WTC11 (cell line): ENCODE data around the gene RPL7L1. TPM values are rescaled to one million over a fixed set of nuclear protein-coding genes. Genes with fewer than 3 reads are reported as not detected.

Experiments
- ATAC-seq: fragments of 200-7000 bp; cut with Tn5 transposase; 2 replicates; pipeline ENCODE4 v1.10.0; 2021; ENCODE audit warnings: mild to moderate bottlenecking, moderate library complexity
- CTCF ChIA-PET: fragments of 300-600 bp; sonication (Branson Sonifier 250); formaldehyde crosslinking; loops from one replicate; lab custom pipeline; 2021; ENCODE audit warnings: antibody characterized with exemption; lab: Charles Lee
- POLR2A ChIA-PET: fragments of 350-600 bp; sonication (Branson Sonifier 250); formaldehyde crosslinking; loops from one replicate; lab custom pipeline; 2021; ENCODE audit warnings: antibody characterized with exemption; lab: Charles Lee
- DNase-seq: peaks from one replicate; pipeline ENCODE4 v3.0.0; 2021; ENCODE audit warnings: low spot score
- H3K27ac Mint-ChIP-seq: 2 replicates; pipeline ENCODE4 v1.8.0; 2021; ENCODE audit warnings: mixed read lengths
- H3K27me3 Mint-ChIP-seq: 2 replicates; pipeline ENCODE4 v1.8.0; 2021; ENCODE audit warnings: low read depth, mild to moderate bottlenecking, moderate library complexity, mixed read lengths
- H3K36me3 Mint-ChIP-seq: 2 replicates; pipeline ENCODE4 v1.8.0; 2021; ENCODE audit warnings: mixed read lengths
- H3K4me1 Mint-ChIP-seq: 2 replicates; pipeline ENCODE4 v1.8.0; 2022; ENCODE audit warnings: mixed read lengths
- H3K4me3 Mint-ChIP-seq: 2 replicates; pipeline ENCODE4 v1.8.0; 2021; ENCODE audit warnings: mild to moderate bottlenecking, moderate library complexity, mixed read lengths
- H3K9me3 Mint-ChIP-seq: 2 replicates; pipeline ENCODE4 v1.8.0; 2021; ENCODE audit warnings: mixed read lengths
- ATF1 ChIP-seq: sonication (generic); formaldehyde crosslinking; IDR thresholded peaks from 2 replicates; pipeline ENCODE4 v1.8.1; 2023; ENCODE audit warnings: mild to moderate bottlenecking, moderate library complexity, missing genetic modification reagents
- ATF2 ChIP-seq: sonication (generic); formaldehyde crosslinking; IDR thresholded peaks from 2 replicates; pipeline ENCODE4 v1.8.1; 2022; ENCODE audit warnings: low read depth, missing genetic modification reagents, borderline replicate concordance
- ATF3 ChIP-seq: sonication (generic); formaldehyde crosslinking; conservative IDR thresholded peaks from 2 replicates; pipeline ENCODE4 v1.8.1; 2022; ENCODE audit warnings: mild to moderate bottlenecking, missing genetic modification reagents
- E2F5 ChIP-seq: sonication (generic); formaldehyde crosslinking; IDR thresholded peaks from 2 replicates; pipeline ENCODE4 v1.8.1; 2022; ENCODE audit warnings: mild to moderate bottlenecking, moderate library complexity, missing genetic modification reagents
- EMX1 ChIP-seq: fragments of 250-450 bp; sonication (Bioruptor Pico); IDR thresholded peaks from 2 replicates; pipeline ENCODE4 v1.8.0; 2021; ENCODE audit warnings: mild to moderate bottlenecking
- GABPB1 ChIP-seq: sonication (generic); formaldehyde crosslinking; IDR thresholded peaks from 2 replicates; pipeline ENCODE4 v1.8.1; 2023; ENCODE audit warnings: mild to moderate bottlenecking, missing genetic modification reagents
- JUN ChIP-seq: sonication (generic); formaldehyde crosslinking; IDR thresholded peaks from 2 replicates; pipeline ENCODE4 v1.8.0; 2023; ENCODE audit warnings: mild to moderate bottlenecking, missing genetic modification reagents
- KAT7 ChIP-seq: sonication (generic); formaldehyde crosslinking; IDR thresholded peaks from 2 replicates; pipeline ENCODE4 v1.8.1; 2023; ENCODE audit warnings: missing genetic modification reagents, mild to moderate bottlenecking, borderline replicate concordance
- MXD4 ChIP-seq: fragments of 250-450 bp; sonication (Bioruptor Pico); IDR thresholded peaks from 2 replicates; pipeline ENCODE4 v1.8.0; 2021; ENCODE audit warnings: mild to moderate bottlenecking, moderate library complexity, borderline replicate concordance
- NR2C2 ChIP-seq: sonication (generic); formaldehyde crosslinking; IDR thresholded peaks from 2 replicates; pipeline ENCODE4 v1.8.0; 2022; ENCODE audit warnings: mild to moderate bottlenecking, missing genetic modification reagents
- RORB ChIP-seq: fragments of 250-450 bp; sonication (Bioruptor Pico); IDR thresholded peaks from 2 replicates; pipeline ENCODE4 v1.9.0; 2021; ENCODE audit warnings: mild to moderate bottlenecking
- USF2 ChIP-seq: sonication (generic); formaldehyde crosslinking; IDR thresholded peaks from 2 replicates; pipeline ENCODE4 v1.8.1; 2023; ENCODE audit warnings: mild to moderate bottlenecking, missing genetic modification reagents, moderate library complexity
- ZNF138 ChIP-seq: sonication (generic); formaldehyde crosslinking; conservative IDR thresholded peaks from 2 replicates; pipeline ENCODE4 v1.8.1; 2022; ENCODE audit warnings: mild to moderate bottlenecking, moderate library complexity, missing genetic modification reagents
- ZNF219 ChIP-seq: sonication (generic); formaldehyde crosslinking; IDR thresholded peaks from 2 replicates; pipeline ENCODE4 v1.8.0; 2023; ENCODE audit warnings: missing genetic modification reagents, mild to moderate bottlenecking, borderline replicate concordance
- ZNF396 ChIP-seq: fragments of 250-450 bp; sonication (Bioruptor Pico); IDR thresholded peaks from 2 replicates; pipeline ENCODE4 v1.8.0; 2021; ENCODE audit warnings: mild to moderate bottlenecking, moderate library complexity, borderline replicate concordance
- ZNF416 ChIP-seq: fragments of 250-450 bp; sonication (Bioruptor Pico); IDR thresholded peaks from 2 replicates; pipeline ENCODE4 v1.9.0; 2021; ENCODE audit warnings: mild to moderate bottlenecking, inconsistent platforms
- total RNA-seq: library from RNA; stranded (reverse); gene quantifications from 3 replicates; pipeline ENCODE4 v1.2.3, GENCODE V29; 2021
- TF ChIP-seq, protein P1 (sequence below): sonication (generic); formaldehyde crosslinking; IDR thresholded peaks from 2 replicates; pipeline ENCODE4 v1.8.0; 2022; ENCODE audit warnings: mild to moderate bottlenecking, missing genetic modification reagents
- TF ChIP-seq, protein P2 (sequence below): sonication (generic); formaldehyde crosslinking; IDR thresholded peaks from 2 replicates; pipeline ENCODE4 v1.8.0; 2022; ENCODE audit warnings: mild to moderate bottlenecking, missing genetic modification reagents
- TF ChIP-seq, protein P3 (sequence below): sonication (generic); formaldehyde crosslinking; IDR thresholded peaks from 2 replicates; pipeline ENCODE4 v1.8.1; 2023; ENCODE audit warnings: mild to moderate bottlenecking, missing genetic modification reagents, borderline replicate concordance

The RPL7L1 gene
- total RNA-seq, 1 experiment from 2014 or later, result 107 TPM

GRCh38 chr6:42841844-42842584 is 37.4 kb upstream of the RPL7L1 start:
- no peak overlapping the region; the same call in 1 of the 2 replicates for H3K27ac Mint-ChIP-seq
- ATAC-seq (no peak), DNase-seq (no peak)
- no peaks in the 10 kb centered on the region for H3K4me1 Mint-ChIP-seq
- peaks cover 4% of the 10 kb centered on the region; the same call in 1 of the 2 replicates for H3K9me3 Mint-ChIP-seq
- H3K36me3 Mint-ChIP-seq, result peaks cover 12% of the 10 kb centered on the region
- no peaks in the 10 kb centered on the region for H3K27me3 Mint-ChIP-seq
- H3K4me3 Mint-ChIP-seq, result no peak overlapping the region
- TF ChIP-seq ZNF219 (CRISPR knock-in tag), result no peak
- no peak for TF ChIP-seq ZNF138 (CRISPR knock-in tag)
- TF ChIP-seq ZNF396 (CRISPR knock-in tag), result no peak
- no peak for TF ChIP-seq E2F5 (CRISPR knock-in tag)
- TF ChIP-seq MXD4, result no peak
- TF ChIP-seq ATF3 (CRISPR knock-in tag), result no peak
- no peak for TF ChIP-seq ATF1 (CRISPR knock-in tag)
- TF ChIP-seq, protein P1, sequence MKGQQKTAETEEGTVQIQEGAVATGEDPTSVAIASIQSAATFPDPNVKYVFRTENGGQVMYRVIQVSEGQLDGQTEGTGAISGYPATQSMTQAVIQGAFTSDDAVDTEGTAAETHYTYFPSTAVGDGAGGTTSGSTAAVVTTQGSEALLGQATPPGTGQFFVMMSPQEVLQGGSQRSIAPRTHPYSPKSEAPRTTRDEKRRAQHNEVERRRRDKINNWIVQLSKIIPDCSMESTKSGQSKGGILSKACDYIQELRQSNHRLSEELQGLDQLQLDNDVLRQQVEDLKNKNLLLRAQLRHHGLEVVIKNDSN, result no peak
- TF ChIP-seq GABPB1 (CRISPR knock-in tag), result no peak
- TF ChIP-seq EMX1 (CRISPR knock-in tag), result no peak
- TF ChIP-seq, protein P2, sequence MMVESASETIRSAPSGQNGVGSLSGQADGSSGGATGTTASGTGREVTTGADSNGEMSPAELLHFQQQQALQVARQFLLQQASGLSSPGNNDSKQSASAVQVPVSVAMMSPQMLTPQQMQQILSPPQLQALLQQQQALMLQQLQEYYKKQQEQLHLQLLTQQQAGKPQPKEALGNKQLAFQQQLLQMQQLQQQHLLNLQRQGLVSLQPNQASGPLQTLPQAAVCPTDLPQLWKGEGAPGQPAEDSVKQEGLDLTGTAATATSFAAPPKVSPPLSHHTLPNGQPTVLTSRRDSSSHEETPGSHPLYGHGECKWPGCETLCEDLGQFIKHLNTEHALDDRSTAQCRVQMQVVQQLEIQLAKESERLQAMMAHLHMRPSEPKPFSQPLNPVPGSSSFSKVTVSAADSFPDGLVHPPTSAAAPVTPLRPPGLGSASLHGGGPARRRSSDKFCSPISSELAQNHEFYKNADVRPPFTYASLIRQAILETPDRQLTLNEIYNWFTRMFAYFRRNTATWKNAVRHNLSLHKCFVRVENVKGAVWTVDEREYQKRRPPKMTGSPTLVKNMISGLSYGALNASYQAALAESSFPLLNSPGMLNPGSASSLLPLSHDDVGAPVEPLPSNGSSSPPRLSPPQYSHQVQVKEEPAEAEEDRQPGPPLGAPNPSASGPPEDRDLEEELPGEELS, result no peak
- no peak for TF ChIP-seq ATF2
- TF ChIP-seq JUN (CRISPR knock-in tag), result no peak
- ChIA-PET CTCF (interaction anchor here (1.0 kb wide), 1 partner anchor 11 kb away, joined by 3 read pairs; no protein-coding TSS in a partner anchor), POLR2A (no interaction called here)

GRCh38 chr6:42845327-42845694 is 34.1 kb upstream of the RPL7L1 start:
- H3K4me3 Mint-ChIP-seq, result no peak overlapping the region
- H3K9me3 Mint-ChIP-seq, result peaks cover 4% of the 10 kb centered on the region; the same call in 1 of the 2 replicates
- no peak overlapping the region for H3K27ac Mint-ChIP-seq
- no peaks in the 10 kb centered on the region for H3K4me1 Mint-ChIP-seq
- no peak for DNase-seq
- TF ChIP-seq GABPB1 (CRISPR knock-in tag), result peak; percentile 74; the same call in 1 of the 2 replicates
- no peak for TF ChIP-seq KAT7 (CRISPR knock-in tag)
- TF ChIP-seq, all 79 proteins: peak for 1
- ChIA-PET POLR2A (no interaction called here), CTCF (interaction anchor here (0.7 kb wide), 1 partner anchor 148 kb away, joined by 3 read pairs; no protein-coding TSS in a partner anchor)
- ATAC-seq, result no peak
- Mint-ChIP-seq H3K27me3 (no peaks in the 10 kb centered on the region), H3K36me3 (peaks cover 12% of the 10 kb centered on the region)

DNA sequence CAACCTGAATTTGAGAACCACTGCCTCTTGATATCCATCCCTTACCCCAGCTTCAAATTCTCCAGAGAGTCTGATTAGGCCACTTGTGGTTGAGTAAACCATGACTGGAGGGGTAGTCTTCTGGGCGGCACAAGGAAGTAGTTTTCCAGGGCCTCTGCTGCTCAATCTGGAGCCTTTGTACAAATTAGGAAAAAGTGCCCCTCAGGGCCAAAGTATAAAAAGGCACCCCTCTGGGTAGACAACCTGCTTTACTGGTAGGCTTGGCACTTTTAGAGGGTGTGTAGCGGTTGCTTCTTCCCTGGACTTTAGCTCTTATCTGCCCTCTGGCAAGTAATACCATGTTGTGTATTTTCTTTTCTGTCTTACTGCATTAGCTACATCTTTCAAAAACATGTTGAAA is 32.9 kb upstream of the RPL7L1 start:
- ATAC-seq (no peak), DNase-seq (no peak)
- Mint-ChIP-seq H3K4me3 (no peak overlapping the region), H3K9me3 (peaks cover 4% of the 10 kb centered on the region; the same call in 1 of the 2 replicates), H3K27ac (no peak overlapping the region; the same call in 1 of the 2 replicates), H3K4me1 (no peaks in the 10 kb centered on the region), H3K27me3 (no peaks in the 10 kb centered on the region), H3K36me3 (peaks cover 12% of the 10 kb centered on the region)
- ChIA-PET POLR2A (no interaction called here), CTCF (no interaction called here)
- TF ChIP-seq USF2 (no peak), RORB (no peak), GABPB1 (CRISPR knock-in tag) (no peak), NR2C2 (CRISPR knock-in tag) (no peak), ZNF416 (CRISPR knock-in tag) (no peak)
- TF ChIP-seq, protein P3, sequence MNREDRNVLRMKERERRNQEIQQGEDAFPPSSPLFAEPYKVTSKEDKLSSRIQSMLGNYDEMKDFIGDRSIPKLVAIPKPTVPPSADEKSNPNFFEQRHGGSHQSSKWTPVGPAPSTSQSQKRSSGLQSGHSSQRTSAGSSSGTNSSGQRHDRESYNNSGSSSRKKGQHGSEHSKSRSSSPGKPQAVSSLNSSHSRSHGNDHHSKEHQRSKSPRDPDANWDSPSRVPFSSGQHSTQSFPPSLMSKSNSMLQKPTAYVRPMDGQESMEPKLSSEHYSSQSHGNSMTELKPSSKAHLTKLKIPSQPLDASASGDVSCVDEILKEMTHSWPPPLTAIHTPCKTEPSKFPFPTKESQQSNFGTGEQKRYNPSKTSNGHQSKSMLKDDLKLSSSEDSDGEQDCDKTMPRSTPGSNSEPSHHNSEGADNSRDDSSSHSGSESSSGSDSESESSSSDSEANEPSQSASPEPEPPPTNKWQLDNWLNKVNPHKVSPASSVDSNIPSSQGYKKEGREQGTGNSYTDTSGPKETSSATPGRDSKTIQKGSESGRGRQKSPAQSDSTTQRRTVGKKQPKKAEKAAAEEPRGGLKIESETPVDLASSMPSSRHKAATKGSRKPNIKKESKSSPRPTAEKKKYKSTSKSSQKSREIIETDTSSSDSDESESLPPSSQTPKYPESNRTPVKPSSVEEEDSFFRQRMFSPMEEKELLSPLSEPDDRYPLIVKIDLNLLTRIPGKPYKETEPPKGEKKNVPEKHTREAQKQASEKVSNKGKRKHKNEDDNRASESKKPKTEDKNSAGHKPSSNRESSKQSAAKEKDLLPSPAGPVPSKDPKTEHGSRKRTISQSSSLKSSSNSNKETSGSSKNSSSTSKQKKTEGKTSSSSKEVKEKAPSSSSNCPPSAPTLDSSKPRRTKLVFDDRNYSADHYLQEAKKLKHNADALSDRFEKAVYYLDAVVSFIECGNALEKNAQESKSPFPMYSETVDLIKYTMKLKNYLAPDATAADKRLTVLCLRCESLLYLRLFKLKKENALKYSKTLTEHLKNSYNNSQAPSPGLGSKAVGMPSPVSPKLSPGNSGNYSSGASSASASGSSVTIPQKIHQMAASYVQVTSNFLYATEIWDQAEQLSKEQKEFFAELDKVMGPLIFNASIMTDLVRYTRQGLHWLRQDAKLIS (CRISPR knock-in tag), result no peak
